Forelimb muscle (tissue), 1 donor: ENCODE results near the gene EFEMP2. TPM values are rescaled to one million over a fixed set of nuclear protein-coding genes. Genes with fewer than 3 reads are reported as not detected.
"Not testable (repeated sequence)": the region's sequence is repeated elsewhere in the genome, so short reads cannot be mapped to it uniquely, and the experiment has no call there.

Experiments
- DNase-seq: peaks from one replicate; pipeline ENCODE4 v3.0.0-alpha.2; 2013; ENCODE audit warnings: low read depth
- polyA plus RNA-seq: library from polyadenylated mRNA; unstranded; fragments of 120-200 nt; gene quantifications from one replicate; pipeline ENCODE4 v1.2.1, GENCODE V29; 2013; ENCODE audit not compliant: insufficient read length

The EFEMP2 gene
- polyA plus RNA-seq, 1 donor, result 82.6 TPM

- DNase-seq, result no peak
Observed at GRCh38 chr11:65854852-65855837, 17.5 kb downstream of the EFEMP2 start.

GRCh38 chr11:65854161-65854592 lies 18.4 kb downstream of the EFEMP2 start:
- DNase-seq, result no peak

- no peak for DNase-seq
Observed at GRCh38 chr11:65853246-65853979, 19.2 kb downstream of the EFEMP2 start.

GRCh38 chr11:65852508-65853245 lies 19.9 kb downstream of the EFEMP2 start:
- no peak for DNase-seq

GRCh38 chr11:65851811-65852507 lies 20.6 kb downstream of the EFEMP2 start:
- DNase-seq, result no peak

GRCh38 chr11:65851083-65851579 lies 21.5 kb downstream of the EFEMP2 start:
- DNase-seq, result no peak

GRCh38 chr11:65850217-65851082 lies 22.1 kb downstream of the EFEMP2 start:
- no peak for DNase-seq

GRCh38 chr11:65849771-65850216 lies 22.8 kb downstream of the EFEMP2 start:
- no peak for DNase-seq

GRCh38 chr11:65849366-65849765 lies 23.2 kb downstream of the EFEMP2 start:
- no peak for DNase-seq

GRCh38 chr11:65848693-65849092 lies 23.9 kb downstream of the EFEMP2 start:
- not testable (repeated sequence) for DNase-seq

GRCh38 chr11:65847746-65848145 lies 24.9 kb downstream of the EFEMP2 start:
- no peak for DNase-seq

- DNase-seq, result no peak
Observed at GRCh38 chr11:65844231-65844872, 28.2 kb downstream of the EFEMP2 start.

- no peak for DNase-seq
Observed at GRCh38 chr11:65843811-65844210, 28.8 kb downstream of the EFEMP2 start.

GRCh38 chr11:65842144-65842543 lies 30.5 kb downstream of the EFEMP2 start:
- DNase-seq, result no peak

- no peak for DNase-seq
Observed at GRCh38 chr11:65834202-65834601, 38.4 kb downstream of the EFEMP2 start.

GRCh38 chr11:65833297-65834030 lies 39.1 kb downstream of the EFEMP2 start, which contains the start of gene SNX32:
SNX32 (plus strand) TSS chr11:65833963; CDS start chr11:65834066, 103 bp downstream.
- peak; percentile 76 for DNase-seq

GRCh38 chr11:65832231-65832630 lies 40.4 kb downstream of the EFEMP2 start:
- DNase-seq, result not testable (repeated sequence)

- DNase-seq, result no peak
Observed at GRCh38 chr11:65829459-65829858, 43.1 kb downstream of the EFEMP2 start.
